NT2/D1 (cell line): Measurements from ENCODE around the gene CYFIP1.

Experiments
- DNase-seq: peaks from one replicate; pipeline ENCODE4 v3.0.0-alpha.2; 2011; ENCODE audit warnings: low read depth, low spot score
- H3K27me3 ChIP-seq: 2 replicates; pipeline ENCODE4 v1.6.0; 2011; ENCODE audit warnings: mild to moderate bottlenecking; ENCODE audit not compliant: insufficient read length, insufficient read depth
- H3K36me3 ChIP-seq: 2 replicates; pipeline ENCODE4 v1.6.1; 2011; ENCODE audit warnings: mild to moderate bottlenecking, low read length, mixed read lengths; ENCODE audit not compliant: insufficient read depth, insufficient read length
- H3K4me1 ChIP-seq: 2 replicates; pipeline ENCODE4 v1.5.1; 2011; ENCODE audit not compliant: insufficient read depth, insufficient read length
- H3K4me3 ChIP-seq: 2 replicates; pipeline ENCODE4 v1.5.1; 2011; ENCODE audit warnings: low read depth; ENCODE audit not compliant: insufficient read length
- H3K9ac ChIP-seq: 2 replicates; pipeline ENCODE4 v1.6.0; 2011; ENCODE audit warnings: low read depth; ENCODE audit not compliant: insufficient read length
- H3K9me3 ChIP-seq: 2 replicates; pipeline ENCODE4 v1.5.1; 2011; ENCODE audit warnings: mild to moderate bottlenecking, low read length; ENCODE audit not compliant: insufficient read depth
- SUZ12 ChIP-seq: IDR thresholded peaks from 2 replicates; pipeline ENCODE4 v1.6.1; 2011; ENCODE audit not compliant: insufficient read length, insufficient read depth; ENCODE audit errors: extremely low read depth
- YY1 ChIP-seq: IDR thresholded peaks from 2 replicates; pipeline ENCODE4 v1.6.1; 2011; ENCODE audit not compliant: insufficient read length, insufficient read depth
- ZNF274 ChIP-seq: IDR thresholded peaks from 2 replicates; pipeline ENCODE4 v1.6.1; 2011; ENCODE audit warnings: mild to moderate bottlenecking, low read depth, low read length

Gene CYFIP1

DNA sequence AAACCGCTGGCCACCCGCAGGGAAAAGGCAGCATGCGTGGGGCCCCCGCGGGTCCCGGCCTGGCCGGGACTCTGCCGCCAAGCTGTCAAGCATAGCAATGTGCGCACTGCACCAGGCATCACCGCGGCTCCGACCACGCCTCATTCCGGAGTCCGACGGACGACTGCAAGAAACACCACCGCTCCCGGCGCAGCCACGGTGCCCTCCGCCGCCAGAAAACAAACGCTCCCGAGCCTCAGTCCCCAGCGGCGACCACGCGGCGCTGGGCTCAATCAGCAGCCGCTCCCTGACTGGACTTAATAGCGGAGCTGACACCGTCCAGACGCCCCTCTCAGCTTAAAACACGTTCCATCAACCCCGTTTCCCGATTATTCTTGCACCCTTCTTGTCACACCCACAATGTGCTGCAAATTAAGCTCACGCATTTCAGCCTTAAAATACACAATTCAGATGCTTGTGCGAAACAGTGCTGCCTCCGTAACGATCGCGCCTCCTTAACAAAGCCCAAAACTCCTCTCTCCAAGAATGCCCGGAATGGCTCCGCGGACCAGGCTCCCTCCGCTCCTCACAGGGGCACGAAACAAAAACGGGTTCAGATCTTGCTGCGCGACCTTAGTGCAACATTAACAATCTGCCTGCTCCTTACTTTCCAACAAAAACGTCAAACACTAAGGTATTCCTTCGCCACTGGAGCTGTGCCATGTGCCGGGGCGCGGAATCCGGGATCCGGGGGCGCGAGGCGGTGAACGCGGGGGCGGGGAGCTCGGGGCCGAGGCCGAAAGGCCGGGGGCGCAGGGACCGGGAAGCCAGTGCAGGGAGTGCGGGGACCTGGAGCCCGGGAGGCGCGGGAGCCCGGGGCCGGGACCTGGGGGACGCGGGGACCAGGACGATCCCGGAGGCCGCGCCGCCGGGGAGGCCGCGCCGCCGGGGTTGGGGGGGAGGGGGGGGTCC lies 655 bp downstream of the CYFIP1 start:
- Histone ChIP-seq H3K9ac (peak overlapping the region; percentile 81), H3K4me3 (peak overlapping the region; percentile 64), H3K27me3 (peaks cover 29% of the 10 kb centered on the region), H3K36me3 (no peaks in the 10 kb centered on the region), H3K4me1 (peaks cover 2% of the 10 kb centered on the region), H3K9me3 (no peaks in the 10 kb centered on the region)
- TF ChIP-seq ZNF274 (no peak), YY1 (no peak), SUZ12 (no peak)
- DNase-seq: no peak

- Histone ChIP-seq H3K4me3 (peak overlapping the region; percentile 64), H3K36me3 (no peaks in the 10 kb centered on the region), H3K9ac (no peak overlapping the region), H3K9me3 (no peaks in the 10 kb centered on the region), H3K4me1 (peaks cover 2% of the 10 kb centered on the region), H3K27me3 (peaks cover 29% of the 10 kb centered on the region)
- TF ChIP-seq SUZ12: no peak
- TF ChIP-seq ZNF274: no peak
- no peak for TF ChIP-seq YY1
- no peak for DNase-seq
Measured at GRCh38 chr15:22978691-22979237, 1.4 kb downstream of the CYFIP1 start.

- H3K9me3 ChIP-seq: no peaks in the 10 kb centered on the region
- H3K27me3 ChIP-seq: peaks cover 18% of the 10 kb centered on the region
- TF ChIP-seq ZNF274 (no peak), SUZ12 (no peak), YY1 (no peak)
- no peak overlapping the region for H3K4me3 ChIP-seq
- H3K36me3 ChIP-seq: no peaks in the 10 kb centered on the region
- H3K4me1 ChIP-seq: peaks cover 2% of the 10 kb centered on the region
- H3K9ac ChIP-seq: no peak overlapping the region
- no peak for DNase-seq
Measured at GRCh38 chr15:22974745-22975144, 5.4 kb downstream of the CYFIP1 start.

- Histone ChIP-seq H3K9me3 (no peaks in the 10 kb centered on the region), H3K9ac (no peak overlapping the region), H3K4me3 (no peak overlapping the region), H3K36me3 (no peaks in the 10 kb centered on the region), H3K4me1 (peaks cover 2% of the 10 kb centered on the region), H3K27me3 (peaks cover 11% of the 10 kb centered on the region)
- TF ChIP-seq SUZ12 (no peak), ZNF274 (no peak), YY1 (no peak)
- no peak for DNase-seq
Measured at GRCh38 chr15:22973987-22974386, 6.2 kb downstream of the CYFIP1 start.

DNA sequence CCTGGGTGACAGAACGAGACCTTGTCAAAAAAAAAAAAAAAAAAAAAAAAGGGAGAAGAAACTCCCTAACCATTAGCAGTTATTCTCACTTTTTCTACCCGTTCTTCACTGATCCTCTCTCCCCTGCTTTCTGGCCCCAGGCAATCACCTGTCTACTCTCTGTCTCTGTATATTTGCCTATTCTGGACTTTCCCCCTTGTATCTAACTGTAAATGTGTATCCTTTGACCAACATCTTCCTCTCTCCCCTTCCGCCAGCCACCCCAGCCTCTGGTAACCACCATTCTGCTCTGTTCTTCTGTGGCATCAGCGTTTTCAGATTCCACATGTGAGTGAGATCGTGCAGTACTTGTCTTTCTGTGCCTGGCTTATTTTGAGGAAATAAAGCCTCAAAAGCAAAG lies 6.9 kb downstream of the CYFIP1 start:
- H3K9me3 ChIP-seq: no peaks in the 10 kb centered on the region
- H3K27me3 ChIP-seq: peaks cover 4% of the 10 kb centered on the region
- TF ChIP-seq ZNF274: no peak
- no peak for TF ChIP-seq YY1
- no peak for TF ChIP-seq SUZ12
- DNase-seq: no peak
- peaks cover 1% of the 10 kb centered on the region for H3K4me1 ChIP-seq
- H3K4me3 ChIP-seq: no peak overlapping the region
- no peak overlapping the region for H3K9ac ChIP-seq
- H3K36me3 ChIP-seq: no peaks in the 10 kb centered on the region

DNA sequence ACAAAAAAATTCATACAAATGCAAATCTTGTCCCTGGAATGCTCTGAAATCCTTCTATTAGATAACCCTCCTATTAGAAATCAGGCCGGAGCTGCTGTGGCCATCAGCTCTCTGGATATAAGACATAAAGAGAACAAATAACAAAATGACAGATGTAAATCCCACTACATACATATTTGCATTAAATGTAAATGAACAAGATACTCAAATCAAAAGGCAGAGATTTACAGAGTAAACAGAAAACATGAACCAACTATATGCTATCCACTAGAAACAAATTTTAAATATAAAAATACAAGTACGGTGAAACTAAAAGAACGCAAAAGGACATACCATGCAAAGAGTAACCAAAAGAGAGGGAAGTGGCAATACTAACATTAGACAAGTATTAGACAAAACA lies 10.7 kb downstream of the CYFIP1 start:
- H3K9me3 ChIP-seq: no peaks in the 10 kb centered on the region
- H3K4me1 ChIP-seq: peaks cover 2% of the 10 kb centered on the region
- H3K36me3 ChIP-seq: peaks cover 3% of the 10 kb centered on the region
- H3K4me3 ChIP-seq: no peak overlapping the region
- TF ChIP-seq SUZ12 (no peak), YY1 (no peak), ZNF274 (no peak)
- H3K27me3 ChIP-seq: no peaks in the 10 kb centered on the region
- H3K9ac ChIP-seq: no peak overlapping the region
- no peak for DNase-seq

DNA sequence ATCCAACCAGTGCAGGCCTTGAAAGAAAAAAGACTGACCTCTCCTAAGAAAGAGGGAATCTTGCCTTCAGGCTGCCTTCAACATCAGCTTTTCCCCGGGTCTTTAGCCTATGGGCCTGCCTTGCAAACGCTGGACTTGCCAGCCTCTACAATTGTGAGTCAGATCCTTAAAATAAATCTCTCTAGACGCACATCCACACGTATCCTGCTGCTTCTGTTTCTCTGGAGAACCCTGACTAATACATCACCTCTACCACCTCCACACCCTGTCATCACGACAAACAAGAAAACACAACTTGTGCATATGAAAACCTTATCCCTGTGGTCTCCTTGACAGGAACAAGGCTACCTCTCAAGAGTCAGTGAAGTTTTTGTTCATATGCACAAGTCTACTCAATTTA lies 11.8 kb downstream of the CYFIP1 start:
- TF ChIP-seq SUZ12 (no peak), ZNF274 (no peak), YY1 (no peak)
- peaks cover 2% of the 10 kb centered on the region for H3K4me1 ChIP-seq

More for the DNA sequence above, 11.8 kb downstream of the CYFIP1 start:
- no peak for DNase-seq
- H3K36me3 ChIP-seq: peaks cover 3% of the 10 kb centered on the region
- H3K27me3 ChIP-seq: no peaks in the 10 kb centered on the region
- H3K9me3 ChIP-seq: no peaks in the 10 kb centered on the region
- H3K4me3 ChIP-seq: no peak overlapping the region
- no peak overlapping the region for H3K9ac ChIP-seq
